H9 (cell line): ENCODE measurements around the gene CALHM3. TPM values are rescaled to one million over a fixed set of nuclear protein-coding genes. Genes with fewer than 3 reads are reported as not detected.

Experiments used
- DNase-seq: peaks from one replicate; pipeline ENCODE4 v3.0.0-alpha.2; 2017
- H2AFZ ChIP-seq: one replicate; pipeline ENCODE4 v1.6.1; 2013; ENCODE audit warnings: mild to moderate bottlenecking, low read length, control low read depth, moderate library complexity
- H2AK5ac ChIP-seq: 2 replicates; pipeline ENCODE4 v1.6.1; 2013; ENCODE audit warnings: low read length, control low read depth, mixed read lengths; ENCODE audit not compliant: insufficient read length
- H2BK120ac ChIP-seq: one replicate; pipeline ENCODE4 v1.6.1; 2013; ENCODE audit warnings: low read depth, mild to moderate bottlenecking, low read length, control low read depth, inconsistent platforms; ENCODE audit not compliant: poor library complexity, severe bottlenecking
- H2BK12ac ChIP-seq: 2 replicates; pipeline ENCODE4 v1.6.1; 2013; ENCODE audit warnings: low read length, control low read depth, mixed read lengths, low read depth; ENCODE audit not compliant: insufficient read length
- H2BK15ac ChIP-seq: 2 replicates; pipeline ENCODE4 v1.6.1; 2013; ENCODE audit warnings: low read depth, low read length, control low read depth
- H2BK20ac ChIP-seq: one replicate; pipeline ENCODE4 v1.6.1; 2013; ENCODE audit warnings: low read depth, mild to moderate bottlenecking, low read length, control low read depth, inconsistent platforms; ENCODE audit not compliant: poor library complexity, severe bottlenecking
- H2BK5ac ChIP-seq: 2 replicates; pipeline ENCODE4 v1.6.1; 2013; ENCODE audit warnings: low read length, control low read depth, mixed read lengths; ENCODE audit not compliant: insufficient read length
- H3K14ac ChIP-seq: 2 replicates; pipeline ENCODE4 v1.6.1; 2013; ENCODE audit warnings: low read length, control low read depth; ENCODE audit not compliant: insufficient read depth
- H3K18ac ChIP-seq: 2 replicates; pipeline ENCODE4 v1.6.1; 2013; ENCODE audit warnings: low read depth, mild to moderate bottlenecking, mixed read lengths, low read length, control low read depth; ENCODE audit not compliant: insufficient read length
- H3K23ac ChIP-seq: 2 replicates; pipeline ENCODE4 v1.6.1; 2013; ENCODE audit warnings: low read length, control low read depth, mixed read lengths, low read depth; ENCODE audit not compliant: insufficient read length
- H3K23me2 ChIP-seq: 2 replicates; pipeline ENCODE4 v1.6.1; 2013; ENCODE audit warnings: low read depth, mild to moderate bottlenecking, mixed read lengths, low read length, control low read depth; ENCODE audit not compliant: insufficient read length, poor library complexity, severe bottlenecking
- H3K27ac ChIP-seq: 2 replicates; pipeline ENCODE4 v1.5.1; 2013; ENCODE audit warnings: low read length, control low read depth, mixed read lengths, low read depth; ENCODE audit not compliant: insufficient read length
- H3K27me3 ChIP-seq: 2 replicates; pipeline ENCODE4 v1.6.1; 2013; ENCODE audit warnings: low read length, control low read depth, inconsistent platforms; ENCODE audit not compliant: insufficient read depth
- H3K4ac ChIP-seq: 2 replicates; pipeline ENCODE4 v1.6.1; 2013; ENCODE audit warnings: low read depth, mild to moderate bottlenecking, control low read depth, inconsistent platforms, low read length, moderate library complexity
- H3K4me1 ChIP-seq: 2 replicates; pipeline ENCODE4 v1.6.1; 2013; ENCODE audit warnings: low read length, control low read depth, inconsistent platforms; ENCODE audit not compliant: insufficient read depth
- H3K4me2 ChIP-seq: 2 replicates; pipeline ENCODE4 v1.6.1; 2013; ENCODE audit warnings: low read length, control low read depth, mixed read lengths; ENCODE audit not compliant: insufficient read length, insufficient read depth
- H3K56ac ChIP-seq: 2 replicates; pipeline ENCODE4 v1.6.1; 2013; ENCODE audit warnings: low read depth, mild to moderate bottlenecking, mixed read lengths, low read length, control low read depth; ENCODE audit not compliant: insufficient read length
- H3K79me1 ChIP-seq: 2 replicates; pipeline ENCODE4 v1.6.1; 2013; ENCODE audit warnings: low read depth, mild to moderate bottlenecking, moderate library complexity, low read length, control low read depth, inconsistent platforms; ENCODE audit not compliant: insufficient read depth, poor library complexity, severe bottlenecking
- H3K79me2 ChIP-seq: 2 replicates; pipeline ENCODE4 v1.6.1; 2013; ENCODE audit warnings: low read length, control low read depth, inconsistent platforms; ENCODE audit not compliant: insufficient read depth
- H3K9ac ChIP-seq: 2 replicates; pipeline ENCODE4 v1.6.1; 2013; ENCODE audit warnings: low read length, control low read depth, mixed read lengths; ENCODE audit not compliant: insufficient read length; ENCODE audit errors: extremely low read depth
- H3K9me3 ChIP-seq: one replicate; pipeline ENCODE4 v1.6.1; 2013; ENCODE audit warnings: low read depth, low read length, inconsistent platforms; ENCODE audit not compliant: control insufficient read depth
- H3T11ph ChIP-seq: one replicate; pipeline ENCODE4 v1.6.1; 2013; ENCODE audit warnings: mild to moderate bottlenecking, low read length, control low read depth, inconsistent platforms
- H4K20me1 ChIP-seq: one replicate; pipeline ENCODE4 v1.6.1; 2013; ENCODE audit not compliant: control insufficient read depth, insufficient read length, insufficient read depth
- H4K5ac ChIP-seq: 2 replicates; pipeline ENCODE4 v1.6.1; 2013; ENCODE audit warnings: low read depth, mild to moderate bottlenecking, mixed read lengths, low read length, control low read depth; ENCODE audit not compliant: insufficient read length
- H4K8ac ChIP-seq: replicated peaks from 2 replicates; pipeline ENCODE4 v1.6.1; 2013; ENCODE audit warnings: low read length, control low read depth, mixed read lengths, low read depth; ENCODE audit not compliant: insufficient read length
- H4K91ac ChIP-seq: 2 replicates; pipeline ENCODE4 v1.6.1; 2013; ENCODE audit warnings: low read depth, mild to moderate bottlenecking, moderate library complexity, mixed read lengths, low read length, control low read depth; ENCODE audit not compliant: insufficient read length
- H3K27ac Mint-ChIP-seq, 3 experiments: 2 replicates in 2 of 3; 3 replicates in 1 of 3; pipeline ENCODE4 v1.8.0; 2020 to 2021; ENCODE audit warnings: mixed read lengths in 3 of 3, mild to moderate bottlenecking in 1 of 3, moderate library complexity in 1 of 3
- H3K27me3 Mint-ChIP-seq: 2 replicates; pipeline ENCODE4 v1.8.0; 2021; ENCODE audit warnings: low read depth, mild to moderate bottlenecking, moderate library complexity, mixed read lengths
- H3K36me3 Mint-ChIP-seq, 3 experiments: 2 replicates in 2 of 3; 3 replicates in 1 of 3; pipeline ENCODE4 v1.8.0; 2020 to 2021; ENCODE audit warnings: low read depth in 3 of 3, mixed read lengths in 3 of 3; ENCODE audit not compliant: insufficient read depth in 1 of 3
- H3K4me1 Mint-ChIP-seq, 2 experiments: 2 replicates each; pipeline ENCODE4 v1.8.0; 2020; ENCODE audit warnings: mixed read lengths in 2 of 2
- H3K4me3 Mint-ChIP-seq, 2 experiments: 2 replicates in 1 of 2; 3 replicates in 1 of 2; pipeline ENCODE4 v1.8.0; 2020 to 2021; ENCODE audit warnings: mild to moderate bottlenecking in 2 of 2, mixed read lengths in 2 of 2, moderate library complexity in 1 of 2
- H3K9me3 Mint-ChIP-seq, 2 experiments: 2 replicates in 1 of 2; 3 replicates in 1 of 2; pipeline ENCODE4 v1.8.0; 2020; ENCODE audit warnings: mild to moderate bottlenecking in 2 of 2, mixed read lengths in 2 of 2, moderate library complexity in 1 of 2
- WGBS: extraction: QIAGEN DNeasy Blood & Tissue Kit; methylation state at CpG from one replicate; pipeline ENCODE4 v1.1.7; 2013; ENCODE audit warnings: missing lambda C conversion rate, low lambda C conversion rate, mixed read lengths; ENCODE audit not compliant: insufficient read length; ENCODE audit errors: extremely low coverage; 5-methylcytosine and 5-hydroxymethylcytosine counted together
- total RNA-seq: library from RNA; stranded (reverse); gene quantifications from 2 replicates; pipeline ENCODE4 v1.2.1, GENCODE V29; 2021
- TF ChIP-seq, protein P1 (sequence below): fragments of 200-600 bp; sonication (generic); conservative IDR thresholded peaks from 3 replicates; pipeline ENCODE4 v1.8.0; 2021; ENCODE audit warnings: antibody characterized with exemption, mild to moderate bottlenecking

The CALHM3 gene
- total RNA-seq, 1 experiment from 2014 or later, result not detected

DNA sequence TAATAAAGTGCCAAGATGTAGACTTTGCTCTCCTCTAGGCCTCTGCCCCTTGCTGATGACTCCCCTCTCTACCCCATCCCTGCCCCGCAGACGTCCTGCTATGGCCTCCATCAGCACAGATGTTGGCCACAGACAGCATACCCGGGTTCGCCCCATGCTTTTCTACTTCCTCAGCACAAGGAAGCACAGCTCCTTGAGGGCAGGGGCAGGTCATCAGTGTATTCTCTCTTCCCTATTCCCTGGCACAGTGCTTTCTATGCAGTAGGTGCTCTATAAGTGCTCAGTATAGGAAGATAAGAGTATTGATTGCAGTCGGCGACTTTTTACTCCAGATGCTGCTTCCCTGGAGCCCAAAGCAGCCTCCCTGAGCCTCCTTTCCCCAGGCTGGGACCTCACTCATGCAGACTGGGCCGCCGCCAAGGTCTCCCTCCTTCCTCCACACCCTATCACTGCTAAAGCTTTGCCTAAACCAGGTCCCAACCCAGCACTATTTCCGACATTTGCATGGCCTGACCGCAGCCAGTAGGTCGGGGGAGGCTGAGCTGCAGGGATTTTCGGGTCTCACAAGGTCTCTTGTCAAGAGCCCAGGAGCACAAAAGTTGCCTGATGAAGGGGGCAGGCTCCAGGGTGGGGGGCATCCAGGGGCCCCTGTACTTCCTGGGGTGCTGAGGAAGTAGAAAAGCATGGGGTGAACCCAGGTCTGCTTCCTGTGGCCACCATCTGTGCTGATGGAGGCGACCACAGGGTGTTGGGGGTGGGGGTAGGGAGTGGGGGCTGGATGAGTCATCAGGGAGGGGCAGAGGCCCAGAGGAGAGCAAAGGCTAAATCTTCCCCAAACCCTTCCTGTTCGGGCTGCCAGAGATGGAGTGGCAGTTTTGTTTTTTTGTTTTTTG, 8.0 kb downstream of the CALHM3 start:
- Histone ChIP-seq H2AFZ (peak overlapping the region; percentile 34), H3K4me1 (no peaks in the 10 kb centered on the region; the same call in 1 of the 2 replicates), H3K9ac (no peak overlapping the region), H3K4ac (no peak overlapping the region), H2BK20ac (no peak overlapping the region), H3T11ph (no peak overlapping the region), H3K18ac (peak overlapping the region; percentile 40), H3K79me2 (no peaks in the 10 kb centered on the region), H2BK5ac (no peak overlapping the region), H4K5ac (no peak overlapping the region), H4K91ac (no peak overlapping the region), H3K79me1 (no peaks in the 10 kb centered on the region), H3K14ac (0 out of 2 replicates have a peak overlapping the region, but pooled peaks have one; percentile 37), H3K56ac (no peak overlapping the region), H3K23me2 (no peaks in the 10 kb centered on the region), H2AK5ac (no peak overlapping the region), H3K23ac (no peak overlapping the region), H4K8ac (no peak overlapping the region), H3K9me3 (no peaks in the 10 kb centered on the region), H3K27me3 (no peaks in the 10 kb centered on the region), H3K4me2 (no peak overlapping the region), H2BK120ac (no peak overlapping the region), H4K20me1 (no peaks in the 10 kb centered on the region), H2BK12ac (no peak overlapping the region), H3K27ac (no peak overlapping the region), H2BK15ac (no peak overlapping the region)
- TF ChIP-seq, protein P1, sequence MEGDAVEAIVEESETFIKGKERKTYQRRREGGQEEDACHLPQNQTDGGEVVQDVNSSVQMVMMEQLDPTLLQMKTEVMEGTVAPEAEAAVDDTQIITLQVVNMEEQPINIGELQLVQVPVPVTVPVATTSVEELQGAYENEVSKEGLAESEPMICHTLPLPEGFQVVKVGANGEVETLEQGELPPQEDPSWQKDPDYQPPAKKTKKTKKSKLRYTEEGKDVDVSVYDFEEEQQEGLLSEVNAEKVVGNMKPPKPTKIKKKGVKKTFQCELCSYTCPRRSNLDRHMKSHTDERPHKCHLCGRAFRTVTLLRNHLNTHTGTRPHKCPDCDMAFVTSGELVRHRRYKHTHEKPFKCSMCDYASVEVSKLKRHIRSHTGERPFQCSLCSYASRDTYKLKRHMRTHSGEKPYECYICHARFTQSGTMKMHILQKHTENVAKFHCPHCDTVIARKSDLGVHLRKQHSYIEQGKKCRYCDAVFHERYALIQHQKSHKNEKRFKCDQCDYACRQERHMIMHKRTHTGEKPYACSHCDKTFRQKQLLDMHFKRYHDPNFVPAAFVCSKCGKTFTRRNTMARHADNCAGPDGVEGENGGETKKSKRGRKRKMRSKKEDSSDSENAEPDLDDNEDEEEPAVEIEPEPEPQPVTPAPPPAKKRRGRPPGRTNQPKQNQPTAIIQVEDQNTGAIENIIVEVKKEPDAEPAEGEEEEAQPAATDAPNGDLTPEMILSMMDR, result no peak
- Mint-ChIP-seq H3K4me1 (peaks cover 14 to 24% of the 10 kb centered on the region in 2 experiments), H3K27ac (peak overlapping the region; percentile 18 to 80 (median 56); a peak in 4 of 7 replicates), H3K9me3 (no peaks in the 10 kb centered on the region), H3K27me3 (peaks cover 4% of the 10 kb centered on the region), H3K4me3 (no peak overlapping the region), H3K36me3 (no peaks in the 10 kb centered on the region)
- peak; percentile 64 for DNase-seq
- no CpG with 5 or more reads among the region's 14 CpGs for WGBS
